ENCODE results near the gene RCAN1. TPM values are rescaled to one million over a fixed set of nuclear protein-coding genes. Genes with fewer than 3 reads are reported as not detected.

The RCAN1 gene
- total and polyA plus RNA-seq, 2 of the 4 experiments (the other 2 are of a cell fraction) = 53.5 to 175 TPM

DNA sequence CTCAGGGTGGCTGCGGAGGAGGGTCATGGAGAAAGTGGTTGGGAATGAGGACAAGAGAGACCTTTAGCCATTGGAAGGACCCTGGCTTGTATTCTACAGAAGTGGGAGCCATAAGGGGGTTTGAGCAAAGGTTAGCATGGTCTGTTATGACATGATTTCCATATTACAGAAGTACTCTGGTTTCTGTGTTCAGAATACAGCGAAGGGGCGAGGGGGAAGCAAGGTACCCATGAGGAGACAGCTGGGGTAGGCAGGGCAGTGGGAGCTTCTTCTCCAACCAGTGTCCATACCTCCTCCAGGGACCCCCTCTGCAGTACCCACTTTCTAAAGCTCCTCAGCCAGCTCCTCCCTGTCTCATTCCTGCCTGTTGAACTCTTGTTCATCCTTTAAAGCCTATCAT, 81.0 kb downstream of the RCAN1 start:
- no peak overlapping the region for H3K14ac ChIP-seq (replicated peaks; ENCODE audit: low read depth, low read length)
- WGBS, 2 experiments (ENCODE audit: extremely low coverage in 2 of 2, insufficient read length in 1 of 2) = 60% methylated on average over 1 of the region's 3 CpGs; no CpG with 5 or more reads in 1 of the 2 experiments
- H3K18ac ChIP-seq (ENCODE audit: low read depth, low read length) = no peak overlapping the region
- no peak overlapping the region for H3K23ac ChIP-seq (ENCODE audit: low read depth, low read length)
- peaks cover 19% of the 10 kb centered on the region for H3K9me1 ChIP-seq (ENCODE audit: insufficient read depth, low read length)
- no peak overlapping the region for H3K56ac ChIP-seq (ENCODE audit: extremely low read depth, insufficient read depth, low read length)
- DNase-seq = no peak
- no peak overlapping the region for H4K5ac ChIP-seq (ENCODE audit: low read depth, low read length)
- no peak overlapping the region for H2AFZ ChIP-seq (replicated peaks; ENCODE audit: low read length, poor library complexity)
- no peak overlapping the region for H2BK5ac ChIP-seq (ENCODE audit: low read depth, low read length, poor library complexity, severe bottlenecking)
- H2AK5ac ChIP-seq (ENCODE audit: low read depth, low read length) = peak overlapping the region; percentile 89
- no TSS peak for BruUV-seq (replicated peaks)
- H4K8ac ChIP-seq (ENCODE audit: low read depth in 2 of 2, low read length in 2 of 2) = no peak overlapping the region
- no peaks in the 10 kb centered on the region for H3K27me3 ChIP-seq (ENCODE audit: control insufficient read depth, insufficient read depth, low read length)
- no peaks in the 10 kb centered on the region for H4K20me1 ChIP-seq (ENCODE audit: insufficient read depth, low read length)
- ChIA-PET POLR2A (ENCODE audit: unreplicated experiment) (no interaction called here), CTCF (no interaction called here)
- H2BK15ac ChIP-seq (ENCODE audit: low read depth, low read length) = 0 out of 3 replicates have a peak overlapping the region, but pooled peaks have one; percentile 22
- H3K9me3 ChIP-seq (ENCODE audit: control insufficient read depth, insufficient read depth, low read length) = no peaks in the 10 kb centered on the region
- peak overlapping the region; percentile 32; the same call in 1 of the 2 replicates for H2BK120ac ChIP-seq (ENCODE audit: low read depth, low read length)
- peak overlapping the region; percentile 6 for H2AK9ac ChIP-seq (replicated peaks; ENCODE audit: low read depth, low read length, poor library complexity)
- H2BK20ac ChIP-seq (ENCODE audit: low read depth, low read length) = no peak overlapping the region
- H3K4me2 ChIP-seq (ENCODE audit: low read depth, low read length) = no peak overlapping the region
- no peak overlapping the region for H3K4ac ChIP-seq (ENCODE audit: low read depth, low read length)
- TF ChIP-seq MAZ (IDR thresholded peaks at IDR 0.05; ENCODE audit: borderline replicate concordance, low read depth, low read length) = no peak
- TF ChIP-seq CHD1 (IDR thresholded peaks at IDR 0.05; ENCODE audit: low read depth, low read length) = no peak
- TF ChIP-seq, protein P1, sequence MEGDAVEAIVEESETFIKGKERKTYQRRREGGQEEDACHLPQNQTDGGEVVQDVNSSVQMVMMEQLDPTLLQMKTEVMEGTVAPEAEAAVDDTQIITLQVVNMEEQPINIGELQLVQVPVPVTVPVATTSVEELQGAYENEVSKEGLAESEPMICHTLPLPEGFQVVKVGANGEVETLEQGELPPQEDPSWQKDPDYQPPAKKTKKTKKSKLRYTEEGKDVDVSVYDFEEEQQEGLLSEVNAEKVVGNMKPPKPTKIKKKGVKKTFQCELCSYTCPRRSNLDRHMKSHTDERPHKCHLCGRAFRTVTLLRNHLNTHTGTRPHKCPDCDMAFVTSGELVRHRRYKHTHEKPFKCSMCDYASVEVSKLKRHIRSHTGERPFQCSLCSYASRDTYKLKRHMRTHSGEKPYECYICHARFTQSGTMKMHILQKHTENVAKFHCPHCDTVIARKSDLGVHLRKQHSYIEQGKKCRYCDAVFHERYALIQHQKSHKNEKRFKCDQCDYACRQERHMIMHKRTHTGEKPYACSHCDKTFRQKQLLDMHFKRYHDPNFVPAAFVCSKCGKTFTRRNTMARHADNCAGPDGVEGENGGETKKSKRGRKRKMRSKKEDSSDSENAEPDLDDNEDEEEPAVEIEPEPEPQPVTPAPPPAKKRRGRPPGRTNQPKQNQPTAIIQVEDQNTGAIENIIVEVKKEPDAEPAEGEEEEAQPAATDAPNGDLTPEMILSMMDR (conservative IDR thresholded peaks at IDR 0.05; ENCODE audit: low read depth, low read length) = no peak
- TF ChIP-seq RCOR1 (IDR thresholded peaks at IDR 0.05; ENCODE audit: insufficient replicate concordance, low read length) = no peak
- TF ChIP-seq, protein P2, sequence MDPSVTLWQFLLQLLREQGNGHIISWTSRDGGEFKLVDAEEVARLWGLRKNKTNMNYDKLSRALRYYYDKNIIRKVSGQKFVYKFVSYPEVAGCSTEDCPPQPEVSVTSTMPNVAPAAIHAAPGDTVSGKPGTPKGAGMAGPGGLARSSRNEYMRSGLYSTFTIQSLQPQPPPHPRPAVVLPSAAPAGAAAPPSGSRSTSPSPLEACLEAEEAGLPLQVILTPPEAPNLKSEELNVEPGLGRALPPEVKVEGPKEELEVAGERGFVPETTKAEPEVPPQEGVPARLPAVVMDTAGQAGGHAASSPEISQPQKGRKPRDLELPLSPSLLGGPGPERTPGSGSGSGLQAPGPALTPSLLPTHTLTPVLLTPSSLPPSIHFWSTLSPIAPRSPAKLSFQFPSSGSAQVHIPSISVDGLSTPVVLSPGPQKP (IDR thresholded peaks at IDR 0.05; ENCODE audit: borderline replicate concordance, low read depth, low read length) = no peak
- TF ChIP-seq, protein P3, sequence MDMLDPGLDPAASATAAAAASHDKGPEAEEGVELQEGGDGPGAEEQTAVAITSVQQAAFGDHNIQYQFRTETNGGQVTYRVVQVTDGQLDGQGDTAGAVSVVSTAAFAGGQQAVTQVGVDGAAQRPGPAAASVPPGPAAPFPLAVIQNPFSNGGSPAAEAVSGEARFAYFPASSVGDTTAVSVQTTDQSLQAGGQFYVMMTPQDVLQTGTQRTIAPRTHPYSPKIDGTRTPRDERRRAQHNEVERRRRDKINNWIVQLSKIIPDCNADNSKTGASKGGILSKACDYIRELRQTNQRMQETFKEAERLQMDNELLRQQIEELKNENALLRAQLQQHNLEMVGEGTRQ (IDR thresholded peaks at IDR 0.05; ENCODE audit: low read depth, low read length) = no peak
- TF ChIP-seq RFX5 (IDR thresholded peaks at IDR 0.05; ENCODE audit: low read depth, low read length) = no peak
- no peak for TF ChIP-seq RAD21 (IDR thresholded peaks at IDR 0.05; ENCODE audit: low read length)
- no peak for TF ChIP-seq MAFK (IDR thresholded peaks at IDR 0.05; ENCODE audit: low read depth, low read length)
- H3K4me3 ChIP-seq (ENCODE audit: insufficient read depth, low read depth, low read length) = no peak overlapping the region
- H3K4me1 ChIP-seq (ENCODE audit: control insufficient read depth, insufficient read depth, low read length) = peaks cover 19% of the 10 kb centered on the region
- H3K36me3 ChIP-seq (ENCODE audit: control insufficient read depth, insufficient read depth, low read length) = no peaks in the 10 kb centered on the region
- peaks cover 5 to 38% of the 10 kb centered on the region in 2 experiments; a peak in 3 of 4 replicates for H3K79me1 ChIP-seq (ENCODE audit: low read depth in 1 of 2, low read length in 2 of 2)
- intact Hi-C loops (cut with micrococcal nuclease) (no loop called here), dilution Hi-C loops (cut with HindIII; ENCODE audit: low sequenced_read_pairs, unreplicated experiment) (no loop called here), in situ Hi-C loops (cut with MboI; ENCODE audit: low sequenced_read_pairs) (no loop called here)
- no peak overlapping the region for H3K27ac ChIP-seq (ENCODE audit: insufficient read depth, low read length)
- no peak for ATAC-seq (ENCODE audit: low read depth)
- H4K91ac ChIP-seq (ENCODE audit: insufficient read depth, low read depth, low read length) = peak overlapping the region; percentile 9; the same call in 1 of the 2 replicates
- H3K9ac ChIP-seq (ENCODE audit: low read depth, low read length) = no peak overlapping the region

Measured in IMR-90 (cell line).